Activated naive CD8-positive, alpha-beta T cell treated with anti-CD3 and anti-CD28 coated beads for 36 hours (primary cell): ENCODE measurements around the gene SLC22A6. TPM values are rescaled to one million over a fixed set of nuclear protein-coding genes. Genes with fewer than 3 reads are reported as not detected.
"Not testable (repeated sequence)": the region's sequence is repeated elsewhere in the genome, so short reads cannot be mapped to it uniquely, and the experiment has no call there.

Experiments
- DNase-seq: peaks from one replicate; pipeline ENCODE4 v3.0.0; 2021
- H3K27ac Mint-ChIP-seq: one replicate; pipeline ENCODE4 v1.8.0; 2022; ENCODE audit warnings: mild to moderate bottlenecking, moderate library complexity, mixed read lengths
- H3K27me3 Mint-ChIP-seq: one replicate; pipeline ENCODE4 v1.8.0; 2022; ENCODE audit warnings: mild to moderate bottlenecking, mixed read lengths
- H3K36me3 Mint-ChIP-seq: one replicate; pipeline ENCODE4 v1.8.0; 2021; ENCODE audit warnings: mild to moderate bottlenecking, mixed read lengths
- H3K4me1 Mint-ChIP-seq: one replicate; pipeline ENCODE4 v1.8.0; 2021; ENCODE audit warnings: mixed read lengths
- H3K4me3 Mint-ChIP-seq: one replicate; pipeline ENCODE4 v1.8.0; 2022; ENCODE audit warnings: mild to moderate bottlenecking, moderate library complexity, mixed read lengths
- H3K9me3 Mint-ChIP-seq: one replicate; pipeline ENCODE4 v1.8.0; 2022; ENCODE audit warnings: mixed read lengths
- total RNA-seq, 2 experiments: library from RNA; stranded (reverse); gene quantifications; one replicate each; pipeline ENCODE4 v1.2.3, GENCODE V29; 2021

The SLC22A6 gene
- total RNA-seq, 2 experiments from 2014 or later = not detected

GRCh38 chr11:62959422-62959980 is 25.3 kb downstream of the SLC22A6 start:
- no peaks in the 10 kb centered on the region for H3K9me3 Mint-ChIP-seq
- no peaks in the 10 kb centered on the region for H3K36me3 Mint-ChIP-seq
- H3K4me3 Mint-ChIP-seq = no peak overlapping the region
- no peak for DNase-seq
- peaks cover 2% of the 10 kb centered on the region for H3K4me1 Mint-ChIP-seq
- no peaks in the 10 kb centered on the region for H3K27me3 Mint-ChIP-seq
- no peak overlapping the region for H3K27ac Mint-ChIP-seq

- H3K4me3 Mint-ChIP-seq = no peak overlapping the region
- no peaks in the 10 kb centered on the region for H3K36me3 Mint-ChIP-seq
- DNase-seq = no peak
- H3K27ac Mint-ChIP-seq = no peak overlapping the region
- no peaks in the 10 kb centered on the region for H3K9me3 Mint-ChIP-seq
- H3K4me1 Mint-ChIP-seq = peaks cover 2% of the 10 kb centered on the region
- no peaks in the 10 kb centered on the region for H3K27me3 Mint-ChIP-seq
Measured at GRCh38 chr11:62958547-62959421, 26.0 kb downstream of the SLC22A6 start.

GRCh38 chr11:62957147-62957546 is 27.6 kb downstream of the SLC22A6 start:
- no peaks in the 10 kb centered on the region for H3K9me3 Mint-ChIP-seq
- H3K27me3 Mint-ChIP-seq = peaks cover 2% of the 10 kb centered on the region
- H3K27ac Mint-ChIP-seq = no peak overlapping the region
- H3K4me3 Mint-ChIP-seq = no peak overlapping the region
- no peaks in the 10 kb centered on the region for H3K36me3 Mint-ChIP-seq
- DNase-seq = no peak
- peaks cover 2% of the 10 kb centered on the region for H3K4me1 Mint-ChIP-seq

- DNase-seq = no peak
- Mint-ChIP-seq H3K4me1 (peaks cover 2% of the 10 kb centered on the region), H3K4me3 (no peak overlapping the region), H3K9me3 (no peaks in the 10 kb centered on the region), H3K27ac (no peak overlapping the region), H3K36me3 (no peaks in the 10 kb centered on the region), H3K27me3 (peaks cover 6% of the 10 kb centered on the region)
Measured at GRCh38 chr11:62954478-62954877, 30.3 kb downstream of the SLC22A6 start.

GRCh38 chr11:62953811-62954210 is 31.0 kb downstream of the SLC22A6 start:
- Mint-ChIP-seq H3K9me3 (no peaks in the 10 kb centered on the region), H3K36me3 (no peaks in the 10 kb centered on the region), H3K4me1 (peaks cover 2% of the 10 kb centered on the region), H3K27me3 (peaks cover 6% of the 10 kb centered on the region), H3K4me3 (no peak overlapping the region), H3K27ac (no peak overlapping the region)
- no peak for DNase-seq

GRCh38 chr11:62948765-62949320 is 35.9 kb downstream of the SLC22A6 start:
- Mint-ChIP-seq H3K27ac (no peak overlapping the region), H3K4me3 (no peak overlapping the region), H3K36me3 (no peaks in the 10 kb centered on the region), H3K9me3 (no peaks in the 10 kb centered on the region), H3K4me1 (no peaks in the 10 kb centered on the region), H3K27me3 (peaks cover 21% of the 10 kb centered on the region)
- DNase-seq = no peak

- peaks cover 16% of the 10 kb centered on the region for H3K27me3 Mint-ChIP-seq
- not testable (repeated sequence) for H3K36me3 Mint-ChIP-seq, H3K27ac Mint-ChIP-seq, H3K4me1 Mint-ChIP-seq, H3K9me3 Mint-ChIP-seq, DNase-seq, H3K4me3 Mint-ChIP-seq
Measured at GRCh38 chr11:62945538-62945937, 39.2 kb downstream of the SLC22A6 start.

GRCh38 chr11:62937528-62937927 is 47.2 kb downstream of the SLC22A6 start:
- H3K36me3 Mint-ChIP-seq, H3K4me1 Mint-ChIP-seq, H3K4me3 Mint-ChIP-seq, H3K27ac Mint-ChIP-seq, H3K27me3 Mint-ChIP-seq, DNase-seq, H3K9me3 Mint-ChIP-seq: not testable (repeated sequence)

GRCh38 chr11:62934496-62934785 is 50.3 kb downstream of the SLC22A6 start:
- Mint-ChIP-seq H3K36me3 (peaks cover 3% of the 10 kb centered on the region), H3K4me1 (no peaks in the 10 kb centered on the region), H3K27me3 (peaks cover 9% of the 10 kb centered on the region), H3K4me3 (no peak overlapping the region), H3K9me3 (peaks cover 8% of the 10 kb centered on the region), H3K27ac (no peak overlapping the region)
- DNase-seq = no peak

- Mint-ChIP-seq H3K36me3 (peaks cover 3% of the 10 kb centered on the region), H3K9me3 (peaks cover 8% of the 10 kb centered on the region), H3K27ac (no peak overlapping the region), H3K4me1 (no peaks in the 10 kb centered on the region), H3K27me3 (peaks cover 13% of the 10 kb centered on the region), H3K4me3 (no peak overlapping the region)
- no peak for DNase-seq
Measured at GRCh38 chr11:62933750-62934495, 50.8 kb downstream of the SLC22A6 start.

- no peak overlapping the region for H3K27ac Mint-ChIP-seq
- H3K36me3 Mint-ChIP-seq = peaks cover 3% of the 10 kb centered on the region
- no peaks in the 10 kb centered on the region for H3K4me1 Mint-ChIP-seq
- no peak overlapping the region for H3K4me3 Mint-ChIP-seq
- H3K27me3 Mint-ChIP-seq = peaks cover 20% of the 10 kb centered on the region
- H3K9me3 Mint-ChIP-seq = peaks cover 8% of the 10 kb centered on the region
- DNase-seq = no peak
Measured at GRCh38 chr11:62933285-62933684, 51.5 kb downstream of the SLC22A6 start.

GRCh38 chr11:62931499-62932278 is 53.1 kb downstream of the SLC22A6 start:
- DNase-seq = no peak
- Mint-ChIP-seq H3K27me3 (peaks cover 36% of the 10 kb centered on the region), H3K4me3 (no peak overlapping the region), H3K27ac (no peak overlapping the region), H3K36me3 (no peaks in the 10 kb centered on the region), H3K4me1 (peaks cover 3% of the 10 kb centered on the region), H3K9me3 (no peaks in the 10 kb centered on the region)

GRCh38 chr11:62930666-62931065 is 54.1 kb downstream of the SLC22A6 start:
- H3K27ac Mint-ChIP-seq = no peak overlapping the region

GRCh38 chr11:62930157-62930556 is 54.6 kb downstream of the SLC22A6 start:
- H3K9me3 Mint-ChIP-seq = no peaks in the 10 kb centered on the region
- peaks cover 51% of the 10 kb centered on the region for H3K27me3 Mint-ChIP-seq
- no peak overlapping the region for H3K27ac Mint-ChIP-seq
- H3K4me1 Mint-ChIP-seq = peaks cover 10% of the 10 kb centered on the region
- DNase-seq = no peak
- H3K36me3 Mint-ChIP-seq = no peaks in the 10 kb centered on the region
- H3K4me3 Mint-ChIP-seq = no peak overlapping the region

More at GRCh38 chr11:62930666-62931065, 54.1 kb downstream of the SLC22A6 start:
- Mint-ChIP-seq H3K36me3 (no peaks in the 10 kb centered on the region), H3K4me1 (peaks cover 6% of the 10 kb centered on the region), H3K4me3 (no peak overlapping the region), H3K9me3 (no peaks in the 10 kb centered on the region), H3K27me3 (peaks cover 46% of the 10 kb centered on the region)
- DNase-seq = no peak

GRCh38 chr11:62928011-62928410 is 56.8 kb downstream of the SLC22A6 start:
- Mint-ChIP-seq H3K9me3 (no peaks in the 10 kb centered on the region), H3K36me3 (no peaks in the 10 kb centered on the region), H3K27ac (no peak overlapping the region), H3K4me3 (no peak overlapping the region), H3K4me1 (peaks cover 17% of the 10 kb centered on the region), H3K27me3 (peaks cover 73% of the 10 kb centered on the region)
- no peak for DNase-seq
